ENCODE measurements around the gene DDX6.
"Not testable (repeated sequence)": the region's sequence is repeated elsewhere in the genome, so short reads cannot be mapped to it uniquely, and the experiment has no call there.

Gene DDX6

GRCh38 chr11:118790357-118791110, 430 bp downstream of the DDX6 start:
- peak; percentile 10 for DNase-seq (ENCODE audit: low read depth, low spot score)

GRCh38 chr11:118789501-118790356, 1.2 kb downstream of the DDX6 start:
- no peak for DNase-seq (ENCODE audit: low read depth, low spot score)

GRCh38 chr11:118786657-118787056, 4.3 kb downstream of the DDX6 start:
- no peak for DNase-seq (ENCODE audit: low read depth, low spot score)

- no peak for DNase-seq (ENCODE audit: low read depth, low spot score)
These were observed 5.6 kb downstream of the DDX6 start for GRCh38 chr11:118785362-118785761.

GRCh38 chr11:118783724-118784495, 7.1 kb downstream of the DDX6 start:
- no peak for DNase-seq (ENCODE audit: low read depth, low spot score)

GRCh38 chr11:118783324-118783723, 7.6 kb downstream of the DDX6 start:
- DNase-seq (ENCODE audit: low read depth, low spot score): not testable (repeated sequence)

GRCh38 chr11:118778898-118779297, 12.1 kb downstream of the DDX6 start:
- DNase-seq (ENCODE audit: low read depth, low spot score): no peak

- DNase-seq (ENCODE audit: low read depth, low spot score): no peak
These were observed 16.9 kb downstream of the DDX6 start for GRCh38 chr11:118774032-118774431.

GRCh38 chr11:118771547-118772288, 19.2 kb downstream of the DDX6 start:
- DNase-seq (ENCODE audit: low read depth, low spot score): no peak

- DNase-seq (ENCODE audit: low read depth, low spot score): no peak
These were observed 22.3 kb downstream of the DDX6 start for GRCh38 chr11:118768690-118769089.

- DNase-seq (ENCODE audit: low read depth, low spot score): no peak
These were observed 24.9 kb downstream of the DDX6 start for GRCh38 chr11:118766035-118766434.

- not testable (repeated sequence) for DNase-seq (ENCODE audit: low read depth, low spot score)
These were observed 25.8 kb downstream of the DDX6 start for GRCh38 chr11:118765095-118765691.

GRCh38 chr11:118763041-118763440, 27.9 kb downstream of the DDX6 start:
- no peak for DNase-seq (ENCODE audit: low read depth, low spot score)

GRCh38 chr11:118761981-118762380, 29.0 kb downstream of the DDX6 start:
- not testable (repeated sequence) for DNase-seq (ENCODE audit: low read depth, low spot score)

GRCh38 chr11:118757876-118758399, 33.0 kb downstream of the DDX6 start:
- no peak for DNase-seq (ENCODE audit: low read depth, low spot score)

GRCh38 chr11:118752654-118753053, 38.3 kb downstream of the DDX6 start:
- DNase-seq (ENCODE audit: low read depth, low spot score): no peak

- DNase-seq (ENCODE audit: low read depth, low spot score): no peak
These were observed 41.5 kb downstream of the DDX6 start for GRCh38 chr11:118749429-118749828.

GRCh38 chr11:118748056-118748455, 42.9 kb downstream of the DDX6 start:
- DNase-seq (ENCODE audit: low read depth, low spot score): no peak

GRCh38 chr11:118746988-118747585, 43.9 kb downstream of the DDX6 start:
- no peak for DNase-seq (ENCODE audit: low read depth, low spot score)

- DNase-seq (ENCODE audit: low read depth, low spot score): no peak
These were observed 46.9 kb downstream of the DDX6 start for GRCh38 chr11:118744046-118744445.
